GM12891 (cell line): ENCODE data around the gene KEL. TPM values are rescaled to one million over a fixed set of nuclear protein-coding genes. Genes with fewer than 3 reads are reported as not detected.

Source experiments
- DNase-seq: peaks from one replicate; pipeline ENCODE4 v3.0.0; 2011; ENCODE audit warnings: low spot score; ENCODE audit not compliant: insufficient read length
- FAIRE-seq: peaks from 2 replicates; lab custom pipeline; 2011; peaks lifted over from hg19 to GRCh38; lab: Jason Lieb, UNC
- PAX5 ChIP-seq: IDR thresholded peaks from 2 replicates; pipeline ENCODE4 v1.6.1; 2011; ENCODE audit warnings: low read length, moderate library complexity, mild to moderate bottlenecking; ENCODE audit not compliant: insufficient read depth, severe bottlenecking
- POLR2A ChIP-seq: IDR thresholded peaks from 2 replicates; pipeline ENCODE4 v1.6.1; 2011; ENCODE audit warnings: low read depth, low read length, control low read depth
- POLR2AphosphoS5 ChIP-seq: IDR thresholded peaks from 2 replicates; pipeline ENCODE4 v1.6.1; 2011; ENCODE audit warnings: low read depth, low read length, control low read depth
- POU2F2 ChIP-seq: IDR thresholded peaks from 2 replicates; pipeline ENCODE4 v1.6.1; 2011; ENCODE audit warnings: low read depth, mild to moderate bottlenecking, control low read depth, low read length, moderate library complexity
- SPI1 ChIP-seq: IDR thresholded peaks from 2 replicates; pipeline ENCODE4 v1.6.1; 2011; ENCODE audit warnings: low read depth, low read length, control low read depth
- TAF1 ChIP-seq: IDR thresholded peaks from 2 replicates; pipeline ENCODE4 v1.6.1; 2011; ENCODE audit warnings: low read depth, low read length, control low read depth
- polyA plus RNA-seq: library from polyadenylated mRNA; unstranded; fragments of >200 nt; gene quantifications from one replicate; pipeline ENCODE4 v1.2.1, GENCODE V29; 2012; ENCODE audit warnings: low read depth, missing spikeins, inconsistent platforms; ENCODE audit not compliant: missing spikeins

The KEL gene, protein sequence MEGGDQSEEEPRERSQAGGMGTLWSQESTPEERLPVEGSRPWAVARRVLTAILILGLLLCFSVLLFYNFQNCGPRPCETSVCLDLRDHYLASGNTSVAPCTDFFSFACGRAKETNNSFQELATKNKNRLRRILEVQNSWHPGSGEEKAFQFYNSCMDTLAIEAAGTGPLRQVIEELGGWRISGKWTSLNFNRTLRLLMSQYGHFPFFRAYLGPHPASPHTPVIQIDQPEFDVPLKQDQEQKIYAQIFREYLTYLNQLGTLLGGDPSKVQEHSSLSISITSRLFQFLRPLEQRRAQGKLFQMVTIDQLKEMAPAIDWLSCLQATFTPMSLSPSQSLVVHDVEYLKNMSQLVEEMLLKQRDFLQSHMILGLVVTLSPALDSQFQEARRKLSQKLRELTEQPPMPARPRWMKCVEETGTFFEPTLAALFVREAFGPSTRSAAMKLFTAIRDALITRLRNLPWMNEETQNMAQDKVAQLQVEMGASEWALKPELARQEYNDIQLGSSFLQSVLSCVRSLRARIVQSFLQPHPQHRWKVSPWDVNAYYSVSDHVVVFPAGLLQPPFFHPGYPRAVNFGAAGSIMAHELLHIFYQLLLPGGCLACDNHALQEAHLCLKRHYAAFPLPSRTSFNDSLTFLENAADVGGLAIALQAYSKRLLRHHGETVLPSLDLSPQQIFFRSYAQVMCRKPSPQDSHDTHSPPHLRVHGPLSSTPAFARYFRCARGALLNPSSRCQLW
- polyA plus RNA-seq: 0.39 TPM

DNA sequence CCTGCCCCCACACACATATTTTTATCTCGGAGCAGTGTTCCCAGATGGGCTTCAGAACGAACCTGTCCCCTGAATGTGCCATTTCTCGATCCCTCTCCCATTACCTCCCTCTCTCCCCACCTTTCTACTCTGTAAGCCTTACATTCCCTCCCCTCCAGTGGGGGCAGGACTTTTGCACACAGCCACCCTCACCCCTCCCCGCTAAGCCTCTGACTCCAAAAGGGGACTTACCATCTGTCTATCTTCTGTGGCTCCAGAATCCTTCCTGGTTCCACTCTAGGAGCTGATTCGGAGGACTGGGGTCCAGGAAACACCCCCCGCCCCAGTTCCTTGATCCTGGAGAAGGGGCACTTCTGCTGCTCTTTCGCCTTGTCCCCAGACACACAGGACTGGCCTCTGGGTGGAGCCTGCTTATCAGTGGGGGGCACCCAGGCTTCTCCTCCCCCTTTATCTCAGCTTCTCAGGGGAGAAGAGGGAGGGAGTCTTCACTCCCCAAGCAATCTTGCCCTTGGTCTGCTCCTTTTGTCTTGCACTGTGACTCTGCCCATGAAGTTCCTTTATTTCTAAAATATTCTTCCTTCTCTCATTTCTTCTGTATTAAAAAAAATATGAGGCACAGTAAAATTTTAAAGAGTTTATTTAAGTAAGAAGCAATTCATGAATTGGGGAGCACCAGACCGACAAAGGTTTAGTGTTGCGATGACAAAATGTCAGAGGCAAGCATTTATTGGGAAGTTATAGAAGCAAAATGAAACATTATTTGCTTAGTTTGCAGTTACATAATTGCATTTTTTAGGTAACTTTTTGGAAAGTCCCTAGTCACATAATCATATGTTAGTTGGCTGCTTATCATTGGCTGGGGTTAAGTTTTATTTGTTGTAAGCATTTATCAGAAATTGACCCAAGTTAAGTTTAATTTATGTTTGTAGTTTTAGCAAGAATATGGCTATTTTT is at the start of gene KEL:
Gene KEL (minus strand): TSS at position 391 of the 954 bp plus-strand sequence. CDS start 157 bp downstream, at position 234.
- no peak for TF ChIP-seq PAX5
- no peak for TF ChIP-seq POLR2AphosphoS5
- TF ChIP-seq POU2F2: no peak
- TF ChIP-seq SPI1: no peak
- TF ChIP-seq TAF1: no peak
- TF ChIP-seq POLR2A: no peak
- no peak for DNase-seq
- FAIRE-seq: no peak

DNA sequence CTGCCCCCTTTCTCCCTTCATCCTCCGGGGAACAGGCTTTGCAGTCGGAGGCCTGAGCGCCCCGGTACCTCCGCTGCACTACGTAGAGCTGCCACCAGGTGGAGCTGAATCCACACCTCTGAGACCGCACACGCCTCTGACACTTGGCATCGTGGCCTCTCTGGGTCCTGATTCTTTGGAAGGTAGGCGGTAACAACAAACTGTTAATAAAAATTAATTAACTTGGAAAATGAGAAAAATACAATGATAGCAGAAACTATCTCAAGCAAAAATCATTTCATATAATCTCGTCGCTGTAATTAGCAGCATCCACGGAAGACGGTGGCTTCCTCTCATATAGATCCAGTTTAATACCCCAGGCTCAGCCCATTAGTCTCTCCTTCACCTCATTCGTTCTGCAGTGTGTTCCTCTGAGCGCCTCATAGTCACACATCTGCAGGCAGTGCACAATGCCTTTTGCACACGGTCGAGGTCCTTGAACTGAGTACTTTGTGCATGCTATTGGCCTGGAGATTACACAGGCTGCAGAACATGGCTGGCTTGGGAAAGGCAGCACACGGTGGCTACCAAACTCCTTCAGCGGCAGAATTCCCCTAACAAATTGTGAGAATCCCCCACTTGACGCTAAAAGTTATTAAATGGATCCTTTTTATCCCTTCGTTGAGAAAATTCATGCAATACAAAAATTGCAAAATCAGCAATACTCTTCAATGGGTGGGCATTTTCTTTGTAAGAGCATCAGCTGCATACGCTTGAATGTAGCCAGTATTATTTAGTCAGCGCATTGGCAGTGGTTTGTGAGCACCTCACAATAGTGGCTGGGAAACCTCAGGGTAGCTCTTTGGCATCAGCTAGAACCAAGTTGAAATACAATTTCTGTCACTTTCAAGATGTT is 46.1 kb upstream of the KEL start:
- no peak for TF ChIP-seq POLR2AphosphoS5
- TF ChIP-seq SPI1: no peak
- no peak for TF ChIP-seq PAX5
- TF ChIP-seq POLR2A: no peak
- no peak for TF ChIP-seq TAF1
- TF ChIP-seq POU2F2: no peak
- DNase-seq (peak; percentile 36), FAIRE-seq (peak; percentile 86)

DNA sequence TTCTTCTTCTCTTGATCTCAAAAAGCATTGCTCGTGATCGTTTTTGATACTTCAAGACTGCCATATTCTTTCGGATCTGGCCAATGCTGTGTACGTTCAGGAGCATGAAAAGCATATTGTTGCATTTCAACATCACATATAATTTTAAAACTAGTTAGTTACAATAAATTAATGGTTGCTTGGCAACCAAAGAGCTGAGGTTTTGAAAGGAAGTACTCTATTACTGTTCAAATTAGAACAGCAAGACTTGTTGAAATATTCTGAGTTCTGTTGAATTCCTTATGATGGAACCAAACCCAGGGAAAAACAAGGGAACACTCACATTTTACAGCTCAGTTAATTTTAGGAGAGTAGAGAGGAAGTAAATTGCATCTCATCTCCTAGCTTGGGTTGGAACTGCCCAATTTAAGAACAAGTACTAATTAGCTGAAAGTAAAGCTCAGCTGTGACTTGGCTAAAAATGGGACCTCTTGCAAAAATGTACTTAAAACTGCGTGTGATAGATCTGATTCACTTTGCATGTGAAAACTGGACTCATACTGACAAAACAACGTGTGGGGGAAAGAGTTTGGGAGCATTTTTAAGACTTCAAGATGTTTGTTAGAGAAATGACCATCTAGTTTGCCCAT is 43.6 kb upstream of the KEL start:
- FAIRE-seq: no peak
- TF ChIP-seq TAF1 (no peak), PAX5 (no peak), POLR2A (no peak), POU2F2 (no peak), SPI1 (no peak), POLR2AphosphoS5 (no peak)
- DNase-seq: no peak

DNA sequence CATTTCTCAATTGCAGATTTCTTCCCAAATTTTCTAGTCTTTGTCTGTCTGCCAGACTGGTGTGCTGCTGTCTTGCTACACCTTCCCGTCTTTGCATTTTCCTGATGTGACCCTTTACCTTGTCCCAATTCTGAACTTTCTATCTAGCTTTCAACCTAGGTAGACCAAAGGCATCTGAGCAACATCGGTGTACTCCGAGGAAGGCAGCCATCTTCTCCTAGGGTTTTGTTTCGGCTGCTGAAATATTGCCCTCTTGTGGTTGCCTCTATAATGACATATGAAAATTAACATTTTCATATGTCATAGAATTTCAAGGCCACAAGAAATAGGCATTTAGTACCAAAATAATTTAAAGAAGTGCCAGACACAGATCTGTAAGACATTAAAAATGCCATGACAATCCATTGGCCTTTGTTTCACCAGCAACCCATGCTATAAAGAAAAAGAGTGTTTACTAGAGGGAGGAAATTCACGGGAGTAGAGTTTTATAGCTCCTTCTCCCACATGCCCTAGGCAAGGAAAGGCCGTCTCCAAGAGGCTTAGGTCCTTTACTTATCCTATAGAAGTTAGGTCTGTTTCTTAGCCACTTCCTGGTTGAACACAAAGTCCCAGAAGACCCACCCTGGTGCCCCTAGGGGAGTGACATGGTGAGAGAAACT is 41.4 kb upstream of the KEL start:
- no peak for TF ChIP-seq POLR2AphosphoS5
- TF ChIP-seq SPI1: no peak
- TF ChIP-seq POU2F2: no peak
- TF ChIP-seq POLR2A: no peak
- TF ChIP-seq PAX5: no peak
- no peak for TF ChIP-seq TAF1
- DNase-seq: peak; percentile 16
- peak; percentile 92 for FAIRE-seq

DNA sequence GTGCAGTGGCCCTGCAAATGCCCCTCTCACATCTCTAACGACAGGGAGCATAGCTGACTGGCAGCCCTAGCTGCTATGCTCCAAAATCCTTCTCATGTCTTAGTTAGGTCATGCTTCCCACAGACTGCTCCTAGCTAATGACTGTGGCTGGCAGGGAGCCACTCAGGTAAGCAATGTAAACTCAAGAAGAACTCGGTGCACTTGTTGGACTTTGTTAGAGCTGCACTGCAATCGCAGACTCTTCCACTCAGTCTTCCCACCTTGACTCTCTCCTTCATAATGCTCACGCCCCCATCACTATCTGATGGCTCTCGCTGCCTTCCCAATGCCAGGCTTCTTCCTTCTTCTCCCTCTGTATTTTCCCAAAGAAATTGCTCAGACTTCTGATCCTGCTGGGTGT is 40.7 kb upstream of the KEL start:
- TF ChIP-seq SPI1 (no peak), POU2F2 (no peak), POLR2AphosphoS5 (no peak), POLR2A (no peak), PAX5 (no peak), TAF1 (no peak)
- FAIRE-seq: no peak
- DNase-seq: no peak

DNA sequence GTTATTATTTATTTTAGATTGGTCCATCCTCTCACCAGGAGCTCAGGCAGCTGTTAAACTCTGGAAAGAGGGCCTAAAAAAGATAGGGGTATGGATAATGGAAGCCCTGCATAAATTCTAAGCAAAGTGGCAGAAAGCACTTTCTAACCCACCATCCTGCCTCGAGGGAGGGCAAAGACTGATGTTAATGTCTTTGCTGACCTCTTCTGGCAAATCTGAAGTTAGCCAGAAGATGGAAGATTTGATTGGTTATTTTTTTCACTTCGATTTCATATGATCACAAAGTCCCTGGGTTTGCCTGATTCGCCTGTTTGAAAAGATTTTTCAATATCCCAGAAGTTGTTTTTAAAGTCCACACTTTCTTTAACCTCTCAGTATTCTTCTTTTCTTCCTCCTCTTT is 39.9 kb upstream of the KEL start:
- FAIRE-seq (no peak), DNase-seq (no peak)
- TF ChIP-seq POU2F2 (no peak), POLR2AphosphoS5 (no peak), TAF1 (no peak), POLR2A (no peak), SPI1 (no peak), PAX5 (no peak)

DNA sequence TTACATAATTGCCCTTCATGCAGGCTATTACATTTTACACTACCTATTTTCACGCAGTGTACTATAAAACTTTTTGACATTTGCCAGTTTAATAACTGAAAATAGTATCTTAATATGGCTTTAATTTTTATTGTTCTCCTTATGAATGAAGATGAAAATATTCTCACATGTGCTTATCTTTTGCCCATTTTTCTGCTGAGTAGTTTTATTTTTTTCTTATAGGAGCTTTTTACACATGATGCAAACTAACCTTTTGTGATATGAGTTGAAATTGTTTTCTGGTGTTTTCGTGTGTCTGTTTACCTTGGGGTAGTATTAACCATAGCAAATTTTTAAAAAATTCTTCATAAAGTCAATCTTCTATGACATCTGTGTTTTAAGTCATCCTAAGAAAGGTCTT is 38.5 kb upstream of the KEL start:
- FAIRE-seq (no peak), DNase-seq (no peak)
- no peak for TF ChIP-seq PAX5
- TF ChIP-seq SPI1: no peak
- TF ChIP-seq POU2F2: no peak
- no peak for TF ChIP-seq POLR2A
- no peak for TF ChIP-seq TAF1
- no peak for TF ChIP-seq POLR2AphosphoS5

DNA sequence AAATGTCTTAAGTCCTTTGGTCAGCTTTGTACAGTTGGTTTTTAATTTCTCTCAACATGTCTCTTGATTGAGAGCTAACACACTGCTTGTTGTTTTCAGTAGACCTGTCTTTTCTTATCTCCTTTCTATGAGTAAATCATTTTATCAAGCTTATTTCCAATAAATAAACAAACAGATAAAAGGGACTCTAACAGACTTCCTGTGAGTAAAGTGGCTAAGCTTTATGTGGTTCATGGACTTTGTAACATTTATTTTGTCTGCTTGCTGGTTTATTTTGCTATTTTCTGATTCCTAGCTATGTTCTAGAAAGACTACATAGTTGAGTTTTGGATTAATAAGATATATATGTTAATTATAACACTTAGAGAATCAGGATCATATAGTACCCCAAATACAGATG is 37.6 kb upstream of the KEL start:
- FAIRE-seq (no peak), DNase-seq (no peak)
- no peak for TF ChIP-seq TAF1
- TF ChIP-seq SPI1: no peak
- no peak for TF ChIP-seq POU2F2
- no peak for TF ChIP-seq POLR2A
- no peak for TF ChIP-seq PAX5
- no peak for TF ChIP-seq POLR2AphosphoS5
